Measurements from ENCODE around the gene KHDRBS1.
"Not testable (repeated sequence)": the region's sequence is repeated elsewhere in the genome, so short reads cannot be mapped to it uniquely, and the experiment has no call there.

KHDRBS1 gene

GRCh38 chr1:32066489-32066873 is 52.8 kb downstream of the KHDRBS1 start:
- no peak for DNase-seq

GRCh38 chr1:32068957-32069588 is 55.4 kb downstream of the KHDRBS1 start:
- DNase-seq: no peak

GRCh38 chr1:32071758-32072621 is 58.3 kb downstream of the KHDRBS1 start:
- no peak for DNase-seq

- peak; percentile 97 for DNase-seq
These were observed 59.1 kb downstream of the KHDRBS1 start, which contains the start of gene TMEM39B for GRCh38 chr1:32072622-32073298. Gene TMEM39B (plus strand): TSS chr1:32072939. CDS start chr1:32073048, 109 bp downstream.

GRCh38 chr1:32073299-32074229 is 59.9 kb downstream of the KHDRBS1 start:
- DNase-seq: peak; percentile 96

GRCh38 chr1:32074841-32075240 is 61.2 kb downstream of the KHDRBS1 start:
- DNase-seq: no peak

- no peak for DNase-seq
These were observed 63.8 kb downstream of the KHDRBS1 start for GRCh38 chr1:32077451-32077850.

- no peak for DNase-seq
These were observed 68.4 kb downstream of the KHDRBS1 start for GRCh38 chr1:32082022-32082421.

GRCh38 chr1:32086381-32086780 is 72.7 kb downstream of the KHDRBS1 start:
- not testable (repeated sequence) for DNase-seq

- DNase-seq: no peak
These were observed 77.5 kb downstream of the KHDRBS1 start for GRCh38 chr1:32091176-32091575.

- no peak for DNase-seq
These were observed 77.9 kb downstream of the KHDRBS1 start for GRCh38 chr1:32091591-32091990.

Data from left hindlimb (tissue), 1 donor.